Activated CD8-positive, alpha-beta memory T cell treated with anti-CD3 and anti-CD28 coated beads, Interleukin-2, amount 50 U/mL, for 48 hours (primary cell): ENCODE results near the gene CIDEA.

Source experiments
- DNase-seq: peaks from one replicate; pipeline ENCODE4 v3.0.0-alpha.2; 2020

CIDEA gene

GRCh38 chr18:12276736-12277554 is 22.8 kb downstream of the CIDEA start:
- no peak for DNase-seq

GRCh38 chr18:12278215-12278671 is 24.1 kb downstream of the CIDEA start:
- DNase-seq: no peak

GRCh38 chr18:12278741-12279682 is 24.9 kb downstream of the CIDEA start:
- DNase-seq: no peak

- no peak for DNase-seq
Measured at GRCh38 chr18:12279781-12280531, 25.8 kb downstream of the CIDEA start.

- DNase-seq: no peak
Measured at GRCh38 chr18:12281861-12282260, 27.7 kb downstream of the CIDEA start.

GRCh38 chr18:12282442-12283039 is 28.4 kb downstream of the CIDEA start:
- no peak for DNase-seq

GRCh38 chr18:12283256-12283655 is 29.1 kb downstream of the CIDEA start:
- no peak for DNase-seq

- DNase-seq: no peak
Measured at GRCh38 chr18:12283666-12284065, 29.5 kb downstream of the CIDEA start.

- DNase-seq: no peak
Measured at GRCh38 chr18:12287131-12287681, 33.0 kb downstream of the CIDEA start.

GRCh38 chr18:12287684-12288402 is 33.7 kb downstream of the CIDEA start:
- DNase-seq: no peak

- no peak for DNase-seq
Measured at GRCh38 chr18:12288403-12288755, 34.2 kb downstream of the CIDEA start.

GRCh38 chr18:12290086-12290485 is 35.9 kb downstream of the CIDEA start:
- no peak for DNase-seq

- DNase-seq: no peak
Measured at GRCh38 chr18:12291161-12291560, 37.0 kb downstream of the CIDEA start.

- no peak for DNase-seq
Measured at GRCh38 chr18:12291690-12292089, 37.5 kb downstream of the CIDEA start.

GRCh38 chr18:12293831-12294230 is 39.7 kb downstream of the CIDEA start:
- no peak for DNase-seq

- no peak for DNase-seq
Measured at GRCh38 chr18:12295389-12296086, 41.4 kb downstream of the CIDEA start.

GRCh38 chr18:12296087-12296403 is 41.9 kb downstream of the CIDEA start:
- no peak for DNase-seq

- DNase-seq: no peak
Measured at GRCh38 chr18:12296457-12296856, 42.3 kb downstream of the CIDEA start.

- DNase-seq: no peak
Measured at GRCh38 chr18:12299862-12300261, 45.7 kb downstream of the CIDEA start.

- no peak for DNase-seq
Measured at GRCh38 chr18:12301263-12302005, 47.3 kb downstream of the CIDEA start.
